Fibroblast of mammary gland (primary cell): ENCODE measurements around the gene ISG20L2.

ENCODE experiments used
- DNase-seq: peaks from one replicate; pipeline ENCODE4 v3.0.0-alpha.2; 2010; ENCODE audit warnings: low read depth
- H3K4me3 ChIP-seq: 2 replicates; pipeline ENCODE4 v1.5.1; 2011; ENCODE audit warnings: low read depth, mild to moderate bottlenecking, low read length, moderate library complexity; ENCODE audit not compliant: control insufficient read depth
- TF ChIP-seq, protein P1 (sequence below): conservative IDR thresholded peaks from 2 replicates; pipeline ENCODE4 v1.5.1; 2011; ENCODE audit warnings: low read depth, low read length, inconsistent platforms; ENCODE audit not compliant: control insufficient read depth, insufficient read depth

Gene ISG20L2

GRCh38 chr1:156751757-156752481 lies 23.4 kb upstream of the ISG20L2 start:
- DNase-seq = peak; percentile 92
- peak overlapping the region; percentile 92 for H3K4me3 ChIP-seq
- TF ChIP-seq, protein P1, sequence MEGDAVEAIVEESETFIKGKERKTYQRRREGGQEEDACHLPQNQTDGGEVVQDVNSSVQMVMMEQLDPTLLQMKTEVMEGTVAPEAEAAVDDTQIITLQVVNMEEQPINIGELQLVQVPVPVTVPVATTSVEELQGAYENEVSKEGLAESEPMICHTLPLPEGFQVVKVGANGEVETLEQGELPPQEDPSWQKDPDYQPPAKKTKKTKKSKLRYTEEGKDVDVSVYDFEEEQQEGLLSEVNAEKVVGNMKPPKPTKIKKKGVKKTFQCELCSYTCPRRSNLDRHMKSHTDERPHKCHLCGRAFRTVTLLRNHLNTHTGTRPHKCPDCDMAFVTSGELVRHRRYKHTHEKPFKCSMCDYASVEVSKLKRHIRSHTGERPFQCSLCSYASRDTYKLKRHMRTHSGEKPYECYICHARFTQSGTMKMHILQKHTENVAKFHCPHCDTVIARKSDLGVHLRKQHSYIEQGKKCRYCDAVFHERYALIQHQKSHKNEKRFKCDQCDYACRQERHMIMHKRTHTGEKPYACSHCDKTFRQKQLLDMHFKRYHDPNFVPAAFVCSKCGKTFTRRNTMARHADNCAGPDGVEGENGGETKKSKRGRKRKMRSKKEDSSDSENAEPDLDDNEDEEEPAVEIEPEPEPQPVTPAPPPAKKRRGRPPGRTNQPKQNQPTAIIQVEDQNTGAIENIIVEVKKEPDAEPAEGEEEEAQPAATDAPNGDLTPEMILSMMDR = no peak

- TF ChIP-seq, protein P1 = no peak
- DNase-seq = no peak
- H3K4me3 ChIP-seq = peak within 1 kb of the TSS; percentile 92
Measured at GRCh38 chr1:156751451-156751756, 22.8 kb upstream of the ISG20L2 start, which contains the start of gene HDGF. Gene HDGF (minus strand): TSS chr1:156751675. CDS start chr1:156751429, 246 bp downstream.

DNA sequence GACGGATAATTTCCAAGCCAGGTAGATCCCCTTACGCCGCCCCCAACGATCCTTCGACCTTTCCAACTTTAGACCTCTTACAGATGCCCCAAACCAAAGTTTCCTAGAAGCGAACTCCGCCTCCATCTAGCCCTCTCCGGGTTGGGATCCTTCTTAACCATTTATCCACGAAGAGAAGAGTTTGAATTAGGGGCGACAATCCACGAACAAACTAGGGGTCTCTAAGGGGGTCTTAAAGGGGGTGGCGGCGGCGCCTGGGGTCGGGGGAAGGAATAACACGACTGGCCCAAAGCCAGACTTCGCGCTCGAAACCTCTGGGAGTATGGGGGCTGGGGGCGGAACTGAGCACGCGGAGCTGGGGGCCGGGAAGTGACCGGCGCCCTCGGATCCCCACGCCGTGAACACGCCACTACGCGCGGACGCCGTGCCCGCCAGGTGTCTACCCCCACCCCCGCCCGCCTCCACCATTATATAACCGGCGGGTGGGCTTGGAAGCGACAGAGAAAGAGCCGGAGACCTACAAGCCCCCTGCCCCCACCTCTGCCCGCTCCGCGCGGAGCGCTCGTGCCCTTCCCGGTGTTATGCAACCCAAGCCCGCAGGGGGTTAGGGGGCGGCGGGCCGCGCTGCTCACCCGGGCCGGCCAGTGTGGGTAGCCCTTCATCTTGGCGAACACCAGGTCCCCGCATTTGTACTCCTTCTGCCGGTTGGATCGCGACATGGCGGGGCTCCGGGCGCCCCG lies 22.3 kb upstream of the ISG20L2 start:
- TF ChIP-seq, protein P1 = no peak
- DNase-seq = no peak
- peak overlapping the region; percentile 92 for H3K4me3 ChIP-seq

- peak; percentile 58 for DNase-seq
- H3K4me3 ChIP-seq = peak overlapping the region; percentile 92
- TF ChIP-seq, protein P1 = no peak
Measured at GRCh38 chr1:156750191-156750672, 21.7 kb upstream of the ISG20L2 start.

DNA sequence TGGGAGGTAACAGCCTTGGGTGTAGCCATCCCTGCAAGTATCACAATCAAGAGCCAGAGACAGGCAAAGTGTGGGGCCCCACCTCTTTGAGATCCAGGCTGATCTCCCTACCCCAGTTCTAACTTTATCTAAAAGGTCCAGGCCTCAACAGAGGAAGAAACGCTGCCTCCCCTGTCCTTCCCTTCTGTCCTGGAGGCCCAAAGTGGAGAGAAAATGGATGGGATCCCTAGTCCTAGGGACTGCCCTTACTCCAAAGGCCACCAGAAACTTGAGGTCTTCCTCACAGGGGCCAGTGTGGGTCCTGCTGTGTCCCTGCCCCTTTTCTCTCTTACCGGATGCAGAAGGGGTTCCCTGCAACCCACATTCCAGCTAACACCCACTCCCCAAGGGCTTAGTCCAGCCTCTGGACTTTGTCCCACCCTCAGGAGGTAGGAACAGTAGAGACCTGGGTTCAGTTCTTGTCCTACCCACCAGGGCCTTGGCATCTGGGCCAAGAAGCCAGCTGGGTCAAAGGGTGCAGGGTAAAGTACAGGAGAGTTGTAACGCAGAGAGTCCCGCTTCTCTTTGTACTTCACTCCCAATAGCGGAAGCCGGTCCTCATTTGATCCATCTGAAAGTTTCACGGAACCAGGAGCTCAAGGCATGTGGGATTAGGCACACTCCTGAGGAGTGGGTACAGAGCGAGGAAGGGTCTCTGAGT lies 21.0 kb upstream of the ISG20L2 start:
- TF ChIP-seq, protein P1 = no peak
- peak overlapping the region; percentile 92 for H3K4me3 ChIP-seq
- DNase-seq = no peak

DNA sequence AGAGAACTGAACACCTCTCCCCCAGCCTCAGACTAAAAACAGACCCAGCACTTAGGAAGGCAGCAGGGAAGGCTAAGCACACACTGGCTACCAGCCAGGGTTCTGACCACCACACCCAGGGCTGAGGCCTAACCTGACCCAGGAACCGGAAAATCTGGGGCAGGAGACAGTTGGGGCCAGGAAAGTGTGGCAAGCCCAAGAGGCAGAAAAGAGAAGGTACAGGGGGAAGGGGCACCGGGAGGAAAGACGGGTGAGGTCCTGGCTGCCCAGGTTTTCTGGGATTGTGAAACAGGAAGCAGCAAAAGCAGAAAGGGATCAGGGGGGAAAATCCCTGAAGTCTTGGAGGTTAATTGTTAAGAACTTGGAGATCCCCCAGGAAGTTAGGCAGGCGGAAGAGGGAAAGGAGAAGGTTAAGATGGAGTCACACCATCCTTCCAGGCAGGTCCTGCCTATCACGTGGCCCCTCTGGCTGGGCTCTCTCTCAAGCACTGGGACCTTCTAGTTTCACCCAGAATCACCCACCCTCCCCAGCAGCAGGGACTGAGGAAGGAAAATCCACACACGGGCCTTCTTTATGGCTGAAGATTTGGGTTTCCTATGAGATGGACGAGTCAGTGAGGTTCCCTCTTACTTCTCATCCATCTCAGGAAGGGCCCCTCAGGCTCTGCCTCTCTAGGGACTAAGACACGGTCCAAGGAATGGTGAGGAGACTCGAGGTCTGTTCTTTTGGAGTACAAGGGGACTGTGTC lies 20.3 kb upstream of the ISG20L2 start:
- TF ChIP-seq, protein P1 = no peak
- H3K4me3 ChIP-seq = peak overlapping the region; percentile 92
- DNase-seq = peak; percentile 66
